Fibroblast of mammary gland (primary cell): Measurements from ENCODE around the gene PTPRM.

Experiments
- DNase-seq: peaks from one replicate; pipeline ENCODE4 v3.0.0-alpha.2; 2010; ENCODE audit warnings: low read depth
- H3K4me3 ChIP-seq: 2 replicates; pipeline ENCODE4 v1.5.1; 2011; ENCODE audit warnings: low read depth, mild to moderate bottlenecking, low read length, moderate library complexity; ENCODE audit not compliant: control insufficient read depth
- CTCF ChIP-seq: conservative IDR thresholded peaks from 2 replicates; pipeline ENCODE4 v1.5.1; 2011; ENCODE audit warnings: low read depth, low read length, inconsistent platforms; ENCODE audit not compliant: control insufficient read depth, insufficient read depth

Gene PTPRM

DNA sequence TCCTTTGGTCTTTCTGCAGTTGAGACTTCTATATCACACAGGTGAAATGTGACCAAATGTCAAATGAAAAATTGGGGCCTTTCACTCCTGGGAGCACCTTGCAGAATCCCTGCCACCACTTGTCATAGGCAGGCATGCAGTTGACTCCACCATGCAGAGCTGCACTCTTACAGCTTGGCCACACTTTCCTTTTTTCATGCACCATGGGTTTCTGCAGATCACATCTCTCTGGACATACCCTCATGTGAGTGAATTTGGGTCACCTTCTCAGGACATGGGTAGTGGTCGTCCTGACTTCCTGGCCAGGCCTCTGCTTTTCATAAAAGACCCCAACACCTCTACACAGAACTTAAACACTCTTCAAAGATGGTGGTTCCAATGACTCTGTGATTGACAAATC lies 887.0 kb downstream of the PTPRM start:
- no peak for DNase-seq
- no peak for TF ChIP-seq CTCF
- H3K4me3 ChIP-seq = no peak overlapping the region

GRCh38 chr18:8455661-8456614 lies 888.8 kb downstream of the PTPRM start:
- TF ChIP-seq CTCF = no peak
- DNase-seq = no peak
- no peak overlapping the region for H3K4me3 ChIP-seq
